K562 (cell line): ENCODE results near the gene NUDCD3. TPM values are rescaled to one million over a fixed set of nuclear protein-coding genes. Genes with fewer than 3 reads are reported as not detected.

Source experiments
- ATAC-seq: fragments of 200-7000 bp; cut with Tn5 transposase; 3 replicates; pipeline ENCODE4 v1.9.1; 2020; ENCODE audit warnings: moderate library complexity
- BruUV-seq: library from RNA; stranded (reverse); fragments of 400-500 nt; replicated peaks from 2 replicates; lab custom pipeline; 2021; lab: Mats Ljungman, UMichigan
- CTCF ChIA-PET: fragments of 300-600 bp; formaldehyde crosslinking; extraction: SDS; loops from one replicate; lab custom pipeline; 2021; ENCODE audit warnings: low intra/inter-chr PET ratio; lab: Yijun Ruan, JAX
- POLR2A ChIA-PET: fragments of 300-600, 350-650 bp; sonication (Branson Sonifier 250); formaldehyde crosslinking; extraction: SDS; loops from one replicate; lab custom pipeline; 2021; ENCODE audit warnings: antibody characterized with exemption, inconsistent platforms; lab: Yijun Ruan, JAX
- DNase-seq, 4 experiments: peaks; one replicate each; pipeline versions ENCODE4 v3.0.0 to v3.0.0-alpha.2; 2011 to 2018; ENCODE audit warnings: low spot score in 3 of 4, mixed read lengths in 3 of 4; ENCODE audit errors: extremely low read depth in 1 of 4
- FAIRE-seq: peaks from 2 replicates; lab custom pipeline; 2011; peaks lifted over from hg19 to GRCh38; lab: Jason Lieb, UNC
- H2AFZ ChIP-seq: 2 replicates; pipeline ENCODE4 v1.6.0; 2011; ENCODE audit warnings: low read depth, low read length, control low read depth, inconsistent platforms
- H3K27ac ChIP-seq: fragments of 200-600 bp; 3 replicates; pipeline ENCODE4 v1.8.0; 2011; ENCODE audit warnings: low read depth, mild to moderate bottlenecking, control low read depth, inconsistent platforms, low read length, moderate library complexity, mixed read lengths; ENCODE audit errors: extremely low read depth
- H3K27me3 ChIP-seq, 2 experiments: fragments of 300-600 bp in 1 of 2; 2 replicates in 1 of 2; 3 replicates in 1 of 2; pipeline versions ENCODE4 v1.6.0 to v1.8.0; 2011; ENCODE audit warnings: inconsistent platforms in 2 of 2, low read length in 2 of 2, mild to moderate bottlenecking in 1 of 2, mixed read lengths in 1 of 2, moderate library complexity in 1 of 2; ENCODE audit not compliant: control insufficient read depth in 2 of 2, insufficient read depth in 2 of 2
- H3K36me3 ChIP-seq: fragments of 300-600 bp; 3 replicates; pipeline ENCODE4 v1.8.0; 2011; ENCODE audit warnings: mild to moderate bottlenecking, low read length, inconsistent platforms; ENCODE audit not compliant: control insufficient read depth, insufficient read depth
- H3K4me1 ChIP-seq, 2 experiments: fragments of 200-600 bp in 1 of 2; replicated peaks in 1 of 2; 2 replicates in 1 of 2; 3 replicates in 1 of 2; pipeline versions ENCODE4 v1.5.1 to v1.8.0; 2011; ENCODE audit warnings: inconsistent platforms in 2 of 2, low read length in 2 of 2, mild to moderate bottlenecking in 1 of 2, mixed read lengths in 1 of 2, moderate library complexity in 1 of 2; ENCODE audit not compliant: control insufficient read depth in 2 of 2, insufficient read depth in 2 of 2
- H3K4me2 ChIP-seq: 2 replicates; pipeline ENCODE4 v1.6.1; 2011; ENCODE audit warnings: low read length, control low read depth, inconsistent platforms, mixed read lengths; ENCODE audit not compliant: insufficient read depth
- H3K4me3 ChIP-seq: fragments of 200-600 bp; sonication (generic), shearing (Covaris generic); 2 replicates; pipeline ENCODE4 v1.5.1; 2016; ENCODE audit warnings: control low read depth, inconsistent platforms
- H3K79me2 ChIP-seq: fragments of 200-600 bp; 3 replicates; pipeline ENCODE4 v1.8.0; 2011; ENCODE audit warnings: low read length, inconsistent platforms; ENCODE audit not compliant: control insufficient read depth, insufficient read depth
- H3K9ac ChIP-seq, 2 experiments: 2 replicates each; pipeline versions ENCODE4 v1.6.0 to v1.6.1; 2011; ENCODE audit warnings: low read depth in 2 of 2, low read length in 2 of 2, control low read depth in 1 of 2, inconsistent platforms in 1 of 2, mild to moderate bottlenecking in 1 of 2, mixed read lengths in 1 of 2; ENCODE audit not compliant: insufficient read depth in 1 of 2
- H3K9me1 ChIP-seq: one replicate; pipeline ENCODE4 v1.6.0; 2011; ENCODE audit warnings: inconsistent platforms, mild to moderate bottlenecking, low read length, moderate library complexity; ENCODE audit not compliant: control insufficient read depth, insufficient read depth
- H3K9me3 ChIP-seq: replicated peaks from 2 replicates; pipeline ENCODE4 v1.5.1; 2011; ENCODE audit warnings: low read depth, low read length, inconsistent platforms; ENCODE audit not compliant: control insufficient read depth, insufficient read depth
- H4K20me1 ChIP-seq: replicated peaks from 2 replicates; pipeline ENCODE4 v1.6.1; 2011; ENCODE audit warnings: low read length, inconsistent platforms, mixed read lengths; ENCODE audit not compliant: control insufficient read depth, insufficient read depth
- DEAF1 ChIP-seq: fragments of 450-650 bp; formaldehyde crosslinking; IDR thresholded peaks from 2 replicates; pipeline ENCODE4 v1.4.0; 2020; ENCODE audit warnings: mild to moderate bottlenecking, moderate library complexity
- DNMT1 ChIP-seq: fragments of 450-650 bp; IDR thresholded peaks from 2 replicates; pipeline ENCODE4 v1.6.1; 2016; ENCODE audit warnings: antibody characterized with exemption, mild to moderate bottlenecking
- PTBP1 ChIP-seq: fragments of 200-400 bp; formaldehyde crosslinking; IDR thresholded peaks from 2 replicates; pipeline ENCODE4 v1.6.1; 2017; ENCODE audit warnings: low read depth, low read length
- RFX7 ChIP-seq: fragments of 250-450 bp; sonication (Bioruptor Pico); IDR thresholded peaks from 2 replicates; pipeline ENCODE4 v1.5.1; 2021; ENCODE audit warnings: mild to moderate bottlenecking
- TRIM24 ChIP-seq, 2 experiments: fragments of 450-650 bp; IDR thresholded peaks; 2 replicates each; pipeline ENCODE4 v1.6.1; 2016
- WGBS: fragments of 100-300 bp; shearing (Covaris generic); methylation state at CpG from one replicate; pipeline ENCODE4 v1.1.6; 2016; ENCODE audit warnings: low coverage, mixed read lengths; ENCODE audit not compliant: insufficient coverage; ENCODE audit errors: missing lambda C conversion rate; 5-methylcytosine and 5-hydroxymethylcytosine counted together
- in situ Hi-C: fragments of 300-500 bp; cut with MboI; formaldehyde crosslinking; loops from 4 replicates; pipeline ENCODE4 v1.15.0; 2018; ENCODE audit warnings: inconsistent platforms, mixed read lengths
- intact Hi-C: fragments of 100-400 bp; cut with micrococcal nuclease; formaldehyde crosslinking; loops from 2 replicates; pipeline ENCODE4 v1.14.2; 2022
- polyA plus RNA-seq, 8 experiments: library from polyadenylated mRNA; depleted of rRNA in 4 of 8; stranded (reverse) in 5 of 8; unstranded in 3 of 8; fragments of >200 nt; fragmentation: Nextera tagmentation in 2 of 8; fragmentation: Illumina TruSeq in 1 of 8; extraction: Ambion mirVana in 2 of 8; extraction: Trizol in 1 of 8; gene quantifications; 2 replicates each; pipeline versions ENCODE4 v1.2.1 to v1.2.3, GENCODE V29; 2011 to 2014; ENCODE audit warnings: inconsistent platforms in 1 of 8, missing spikeins in 1 of 8
- total RNA-seq, 7 experiments: library from RNA; depleted of rRNA in 6 of 7; stranded (reverse); fragments of >200 nt in 6 of 7; fragmentation: Illumina TruSeq in 2 of 7; extraction: Trizol in 2 of 7; gene quantifications; 2 replicates each; pipeline versions ENCODE4 v1.2.1 to v1.2.3, GENCODE V29; 2011 to 2021; ENCODE audit warnings: low replicate concordance in 1 of 7
- TF ChIP-seq, protein P1 (sequence below): fragments of 250-450 bp; sonication (Bioruptor Pico); IDR thresholded peaks from 2 replicates; pipeline ENCODE4 v1.4.0; 2020; ENCODE audit warnings: mild to moderate bottlenecking, moderate library complexity

NUDCD3 gene
- total and polyA plus RNA-seq, 9 of the 15 experiments (the other 6 are each of a cell fraction or from before 2014, with no cell fraction given) = 24.8 to 64.2 (median 42.6) TPM

- no peak for TF ChIP-seq PTBP1
- no peak for TF ChIP-seq RFX7
Measured at GRCh38 chr7:44394636-44395035, 95.8 kb downstream of the NUDCD3 start (continued).

DNA sequence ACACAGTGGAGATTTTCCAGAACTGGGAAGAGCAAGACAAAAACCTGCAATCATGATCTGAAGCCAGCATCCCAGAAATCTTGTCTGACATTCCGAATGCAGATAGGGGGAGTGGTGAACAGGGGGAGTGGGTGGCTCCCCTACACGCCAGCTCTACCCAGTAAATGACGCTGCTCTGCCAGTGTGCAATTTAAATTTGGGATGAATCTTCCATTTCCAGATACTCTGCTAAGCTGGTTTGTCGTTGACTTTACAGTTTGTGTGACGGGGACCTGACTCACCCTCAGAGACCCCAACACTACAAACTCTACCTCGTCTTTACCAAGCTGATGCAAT is 96.4 kb downstream of the NUDCD3 start:
- no peak overlapping the region for H3K4me3 ChIP-seq
- intact Hi-C loops = no loop called here
- H3K36me3 ChIP-seq = peaks cover 54% of the 10 kb centered on the region; the same call in 2 of the 3 replicates
- POLR2A ChIA-PET = no interaction called here
- in situ Hi-C loops = no loop called here
- TF ChIP-seq DNMT1 (no peak), DEAF1 (CRISPR knock-in tag) (no peak), TRIM24 (IDR thresholded peaks at IDR 0.05) (no peak)
- TF ChIP-seq, protein P1, sequence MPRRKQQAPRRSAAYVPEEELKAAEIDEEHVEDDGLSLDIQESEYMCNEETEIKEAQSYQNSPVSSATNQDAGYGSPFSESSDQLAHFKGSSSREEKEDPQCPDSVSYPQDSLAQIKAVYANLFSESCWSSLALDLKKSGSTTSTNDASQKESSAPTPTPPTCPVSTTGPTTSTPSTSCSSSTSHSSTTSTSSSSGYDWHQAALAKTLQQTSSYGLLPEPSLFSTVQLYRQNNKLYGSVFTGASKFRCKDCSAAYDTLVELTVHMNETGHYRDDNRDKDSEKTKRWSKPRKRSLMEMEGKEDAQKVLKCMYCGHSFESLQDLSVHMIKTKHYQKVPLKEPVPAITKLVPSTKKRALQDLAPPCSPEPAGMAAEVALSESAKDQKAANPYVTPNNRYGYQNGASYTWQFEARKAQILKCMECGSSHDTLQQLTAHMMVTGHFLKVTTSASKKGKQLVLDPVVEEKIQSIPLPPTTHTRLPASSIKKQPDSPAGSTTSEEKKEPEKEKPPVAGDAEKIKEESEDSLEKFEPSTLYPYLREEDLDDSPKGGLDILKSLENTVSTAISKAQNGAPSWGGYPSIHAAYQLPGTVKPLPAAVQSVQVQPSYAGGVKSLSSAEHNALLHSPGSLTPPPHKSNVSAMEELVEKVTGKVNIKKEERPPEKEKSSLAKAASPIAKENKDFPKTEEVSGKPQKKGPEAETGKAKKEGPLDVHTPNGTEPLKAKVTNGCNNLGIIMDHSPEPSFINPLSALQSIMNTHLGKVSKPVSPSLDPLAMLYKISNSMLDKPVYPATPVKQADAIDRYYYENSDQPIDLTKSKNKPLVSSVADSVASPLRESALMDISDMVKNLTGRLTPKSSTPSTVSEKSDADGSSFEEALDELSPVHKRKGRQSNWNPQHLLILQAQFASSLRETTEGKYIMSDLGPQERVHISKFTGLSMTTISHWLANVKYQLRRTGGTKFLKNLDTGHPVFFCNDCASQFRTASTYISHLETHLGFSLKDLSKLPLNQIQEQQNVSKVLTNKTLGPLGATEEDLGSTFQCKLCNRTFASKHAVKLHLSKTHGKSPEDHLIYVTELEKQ = no peak
- TF ChIP-seq, all 486 proteins: peak for 0
- WGBS = 85% methylated on average over 6 of the region's 6 CpGs
- H3K27ac ChIP-seq = no peak overlapping the region
- FAIRE-seq = no peak
- H3K9me1 ChIP-seq = no peaks in the 10 kb centered on the region
- H3K79me2 ChIP-seq = no peaks in the 10 kb centered on the region
- H4K20me1 ChIP-seq = peaks cover 7% of the 10 kb centered on the region; the same call in 1 of the 2 replicates
- no peak for ATAC-seq
- CTCF ChIA-PET = no interaction called here
- no peaks in the 10 kb centered on the region for H3K27me3 ChIP-seq
- H2AFZ ChIP-seq = no peak overlapping the region
- H3K9ac ChIP-seq = no peak overlapping the region
- BruUV-seq = no TSS peak
- no peak overlapping the region for H3K4me2 ChIP-seq
- DNase-seq = no peak
- H3K9me3 ChIP-seq = no peaks in the 10 kb centered on the region
- H3K4me1 ChIP-seq = no peaks in the 10 kb centered on the region
